Transverse colon (tissue), 3 donors: ENCODE results near the gene FBXO36.

Experiments used
- EP300 ChIP-seq: sonication (generic); formaldehyde crosslinking; IDR thresholded peaks from one replicate; pipeline ENCODE4 v1.6.1; 2017; ENCODE audit warnings: antibody characterized with exemption, low read depth
- POLR2A ChIP-seq: fragments of 450-650 bp; IDR thresholded peaks from one replicate; pipeline ENCODE4 v1.6.1; 2016; ENCODE audit warnings: antibody characterized with exemption, mild to moderate bottlenecking, moderate library complexity
- TF ChIP-seq, protein P1 (sequence below), 5 experiments: fragments of 200-600 bp in 3 of 5; fragments of 450-650 bp in 2 of 5; sonication (generic) in 3 of 5; IDR thresholded peaks; 1 replicate in 2 of 5; 2 replicates in 3 of 5; pipeline ENCODE4 v1.5.1; 2016 to 2017; ENCODE audit warnings: antibody characterized with exemption in 5 of 5, inconsistent platforms in 3 of 5, mild to moderate bottlenecking in 2 of 5, moderate library complexity in 1 of 5

GRCh38 chr2:229969921-229970320 is 47.6 kb downstream of the FBXO36 start:
- TF ChIP-seq, protein P1, sequence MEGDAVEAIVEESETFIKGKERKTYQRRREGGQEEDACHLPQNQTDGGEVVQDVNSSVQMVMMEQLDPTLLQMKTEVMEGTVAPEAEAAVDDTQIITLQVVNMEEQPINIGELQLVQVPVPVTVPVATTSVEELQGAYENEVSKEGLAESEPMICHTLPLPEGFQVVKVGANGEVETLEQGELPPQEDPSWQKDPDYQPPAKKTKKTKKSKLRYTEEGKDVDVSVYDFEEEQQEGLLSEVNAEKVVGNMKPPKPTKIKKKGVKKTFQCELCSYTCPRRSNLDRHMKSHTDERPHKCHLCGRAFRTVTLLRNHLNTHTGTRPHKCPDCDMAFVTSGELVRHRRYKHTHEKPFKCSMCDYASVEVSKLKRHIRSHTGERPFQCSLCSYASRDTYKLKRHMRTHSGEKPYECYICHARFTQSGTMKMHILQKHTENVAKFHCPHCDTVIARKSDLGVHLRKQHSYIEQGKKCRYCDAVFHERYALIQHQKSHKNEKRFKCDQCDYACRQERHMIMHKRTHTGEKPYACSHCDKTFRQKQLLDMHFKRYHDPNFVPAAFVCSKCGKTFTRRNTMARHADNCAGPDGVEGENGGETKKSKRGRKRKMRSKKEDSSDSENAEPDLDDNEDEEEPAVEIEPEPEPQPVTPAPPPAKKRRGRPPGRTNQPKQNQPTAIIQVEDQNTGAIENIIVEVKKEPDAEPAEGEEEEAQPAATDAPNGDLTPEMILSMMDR (IDR thresholded peaks at IDR 0.05), result no peak
- TF ChIP-seq EP300, result no peak
- no peak for TF ChIP-seq POLR2A
